Skeletal muscle cell (primary cell): Measurements from ENCODE around the gene ITPR2.
"Not testable (repeated sequence)": the region's sequence is repeated elsewhere in the genome, so short reads cannot be mapped to it uniquely, and the experiment has no call there.

Experiments
- DNase-seq: peaks from one replicate; pipeline ENCODE4 v3.0.0-alpha.2; 2010; ENCODE audit warnings: low read depth
- H3K4me3 ChIP-seq: 2 replicates; pipeline ENCODE4 v1.5.1; 2011; ENCODE audit warnings: low read depth, mild to moderate bottlenecking, control low read depth, low read length, moderate library complexity

Gene ITPR2

DNA sequence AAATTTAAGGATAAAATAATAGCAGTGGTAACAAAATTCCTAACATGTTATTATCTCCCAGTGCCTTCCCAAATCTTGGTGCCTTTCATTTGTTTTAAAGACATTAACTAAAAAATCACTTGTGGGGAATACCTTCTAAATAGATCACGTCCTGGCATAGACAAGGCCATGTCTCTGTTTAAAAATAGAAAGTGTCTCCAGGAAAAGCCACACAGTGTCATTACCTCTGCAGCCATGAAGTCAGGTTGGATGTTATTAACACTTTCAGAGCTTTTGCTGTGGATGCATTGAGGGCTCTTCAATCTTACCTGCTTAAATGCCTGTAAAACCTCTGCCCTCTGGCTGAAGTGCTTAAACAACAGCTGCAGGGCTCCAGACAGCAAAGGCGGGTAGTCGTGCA is 211.1 kb downstream of the ITPR2 start:
- H3K4me3 ChIP-seq, result no peak overlapping the region
- DNase-seq, result no peak

- H3K4me3 ChIP-seq, result no peak overlapping the region
- DNase-seq, result no peak
These were observed 212.1 kb downstream of the ITPR2 start for GRCh38 chr12:26620907-26621306.

DNA sequence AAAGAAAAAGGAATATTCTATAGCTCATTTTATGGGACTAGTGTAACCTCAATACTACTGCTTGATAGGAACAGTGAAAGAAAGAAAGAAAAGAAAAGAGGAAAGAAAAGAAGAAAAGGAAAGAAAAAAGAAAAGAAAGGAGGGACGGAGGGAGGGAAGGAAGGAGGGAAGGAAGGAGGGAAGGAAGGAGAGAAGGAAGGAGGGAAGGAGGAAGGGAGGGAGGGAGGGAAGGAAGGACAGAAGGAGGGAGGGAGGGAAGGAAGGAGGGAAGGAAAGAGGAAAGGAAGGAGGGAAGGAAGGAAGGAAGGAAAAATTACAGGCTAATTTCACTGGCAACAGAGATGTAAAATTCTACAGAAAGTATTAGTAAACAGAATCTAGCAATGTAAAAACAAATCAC is 215.5 kb downstream of the ITPR2 start:
- H3K4me3 ChIP-seq, result no peak overlapping the region
- no peak for DNase-seq

DNA sequence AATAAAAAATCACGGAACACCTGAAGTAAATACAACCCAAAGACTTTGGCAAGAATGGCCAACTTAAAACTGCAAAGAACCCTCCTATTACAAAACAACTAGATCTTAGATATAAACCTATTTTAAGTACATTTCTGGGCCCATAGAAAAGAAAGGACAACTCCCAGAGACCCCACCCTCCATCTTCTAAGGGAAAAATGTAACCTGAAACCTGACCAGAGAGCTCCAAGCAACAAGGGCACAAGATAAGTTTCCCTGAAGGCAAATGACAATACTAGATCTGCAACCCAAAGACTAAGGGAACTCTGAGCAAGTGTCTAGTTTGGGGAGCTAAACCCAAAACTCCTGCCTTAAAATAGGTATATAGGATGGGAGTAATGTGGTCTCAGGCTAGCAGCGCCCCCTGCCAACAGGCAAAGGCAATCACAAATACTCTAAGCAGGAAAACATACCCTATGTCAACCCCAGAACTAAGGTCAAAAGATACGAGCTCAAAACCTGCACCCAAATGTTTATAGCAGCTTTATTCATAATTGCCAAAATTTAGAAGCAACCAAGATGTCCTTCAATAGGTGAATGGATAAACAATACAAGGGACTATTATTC is 218.9 kb downstream of the ITPR2 start:
- H3K4me3 ChIP-seq, result no peak overlapping the region
- DNase-seq, result no peak

DNA sequence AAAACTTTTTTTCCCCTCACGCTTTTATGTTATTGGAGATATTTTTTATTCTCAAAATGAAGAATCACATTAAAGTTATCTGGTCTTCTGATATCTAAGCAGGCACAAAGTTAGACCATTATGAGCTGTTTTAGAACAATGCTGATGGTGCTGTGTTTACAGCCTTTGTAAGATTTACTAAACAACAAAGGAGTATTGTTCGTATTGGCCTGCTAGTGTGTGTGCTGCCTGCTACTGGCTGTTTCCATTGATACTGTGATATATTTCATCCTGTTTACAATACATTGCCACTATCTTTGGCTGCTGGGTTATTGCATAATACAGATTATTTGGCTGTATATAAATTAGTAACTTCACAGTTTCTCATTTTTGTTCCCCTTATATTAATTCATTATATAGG is 220.8 kb downstream of the ITPR2 start:
- no peak for DNase-seq
- H3K4me3 ChIP-seq, result no peak overlapping the region

DNA sequence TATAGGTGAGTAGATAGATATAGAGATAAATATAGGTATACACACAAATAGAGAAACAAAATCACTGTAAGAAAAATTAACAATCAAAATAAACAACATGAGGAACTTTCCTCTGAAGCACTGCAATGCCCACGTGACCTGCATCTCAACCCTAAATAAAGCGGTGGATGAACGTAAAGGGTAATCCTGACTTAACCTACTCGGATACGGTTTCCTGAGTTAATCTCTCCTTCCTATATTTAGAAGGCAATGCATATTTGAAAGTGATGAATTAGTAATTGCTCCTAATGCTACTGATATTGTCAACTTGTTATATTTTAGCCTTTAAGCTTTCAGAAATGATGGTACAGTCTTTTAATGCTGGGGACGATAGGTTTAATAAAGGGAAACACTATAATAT is 221.4 kb downstream of the ITPR2 start:
- no peak for DNase-seq
- H3K4me3 ChIP-seq, result no peak overlapping the region

DNA sequence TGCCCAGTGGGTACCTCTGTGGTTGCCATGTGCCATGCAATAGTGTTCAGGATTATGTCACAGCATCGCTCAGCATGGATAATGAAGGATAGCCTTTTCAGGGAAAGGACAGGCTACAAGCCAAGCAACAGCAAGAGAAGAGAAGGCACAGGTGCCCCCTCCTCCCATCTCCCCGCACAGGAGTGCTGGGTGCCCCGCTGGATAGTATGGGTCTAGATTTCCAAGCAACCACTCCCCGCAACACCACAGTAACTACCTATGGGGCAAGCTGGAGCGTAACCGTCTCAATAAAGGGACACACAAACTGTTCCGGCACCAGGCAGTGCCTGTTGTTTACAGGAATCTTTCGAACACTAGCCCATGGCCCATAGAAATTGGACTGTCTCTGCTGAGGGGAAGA is 222.2 kb downstream of the ITPR2 start:
- no peak for DNase-seq
- H3K4me3 ChIP-seq, result no peak overlapping the region

GRCh38 chr12:26609986-26610385 is 223.0 kb downstream of the ITPR2 start:
- DNase-seq, result no peak

GRCh38 chr12:26608706-26609105 is 224.3 kb downstream of the ITPR2 start:
- DNase-seq, result no peak
- H3K4me3 ChIP-seq, result no peak overlapping the region

More at GRCh38 chr12:26609986-26610385, 223.0 kb downstream of the ITPR2 start:
- no peak overlapping the region for H3K4me3 ChIP-seq

DNA sequence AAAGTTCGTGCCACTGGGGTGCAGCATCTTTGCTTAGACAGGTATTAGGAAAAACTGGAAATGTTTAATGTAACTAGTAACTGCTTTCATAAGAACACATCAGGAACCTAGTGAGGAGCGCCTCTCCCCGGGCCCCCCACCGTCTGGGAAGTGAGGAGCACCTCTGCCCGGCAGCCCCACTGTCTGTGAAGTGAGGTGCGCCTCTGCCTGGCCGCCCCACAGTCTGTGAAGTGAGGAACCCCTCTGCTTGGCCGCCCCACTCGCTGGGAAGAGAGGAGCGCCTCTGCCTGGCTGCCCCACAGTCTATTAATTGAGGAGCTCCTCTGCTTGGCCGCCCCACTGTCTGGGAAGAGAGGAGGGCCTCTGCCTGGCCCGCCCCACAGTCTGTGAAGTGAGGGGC is 224.7 kb downstream of the ITPR2 start:
- H3K4me3 ChIP-seq, result no peak overlapping the region
- DNase-seq, result no peak

- DNase-seq, result no peak
- H3K4me3 ChIP-seq, result no peak overlapping the region
These were observed 226.1 kb downstream of the ITPR2 start for GRCh38 chr12:26606911-26607310.

DNA sequence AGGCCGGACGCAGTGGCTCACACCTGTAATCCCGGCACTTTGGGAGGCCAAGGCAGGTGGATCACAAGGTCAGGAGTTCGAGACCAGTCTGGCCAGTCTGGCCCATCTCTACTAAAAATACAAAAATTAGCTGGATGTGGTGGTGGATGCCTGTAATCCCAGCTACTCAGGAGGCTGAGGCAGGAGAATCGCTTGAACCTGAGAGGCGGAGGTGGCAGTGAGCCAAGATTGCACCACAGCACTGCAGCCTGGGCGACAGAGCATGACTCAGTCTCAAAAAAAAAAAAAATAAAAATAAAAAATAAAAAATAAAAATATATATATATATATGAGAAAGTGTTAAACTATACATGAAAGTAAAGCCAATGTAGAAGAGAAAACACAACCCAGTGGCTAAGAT is 228.2 kb downstream of the ITPR2 start:
- H3K4me3 ChIP-seq, DNase-seq: not testable (repeated sequence)

- no peak for DNase-seq
- H3K4me3 ChIP-seq, result no peak overlapping the region
These were observed 233.8 kb downstream of the ITPR2 start for GRCh38 chr12:26599096-26599695.

GRCh38 chr12:26595806-26596205 is 237.2 kb downstream of the ITPR2 start:
- DNase-seq, result peak; percentile 8
- no peak overlapping the region for H3K4me3 ChIP-seq

DNA sequence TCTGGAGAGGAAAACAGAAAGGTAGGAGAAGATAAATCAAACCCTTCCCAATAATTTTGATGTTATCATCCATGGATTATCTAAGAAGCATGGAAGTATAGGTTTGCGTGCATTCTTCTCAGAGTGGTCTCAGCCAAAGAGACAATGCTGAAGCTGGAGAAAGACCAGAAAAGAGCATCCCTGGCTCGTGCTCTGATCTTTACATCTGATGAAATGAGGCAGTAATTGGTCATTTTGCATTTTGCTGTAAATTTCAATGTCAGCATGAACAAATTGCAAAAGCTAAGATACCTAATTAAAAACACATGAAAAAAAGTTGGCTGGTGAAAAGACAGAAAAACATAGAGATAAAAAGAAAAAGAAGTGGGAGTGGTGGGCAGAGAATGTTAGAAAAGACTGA is 252.4 kb downstream of the ITPR2 start:
- DNase-seq, result no peak
- no peak overlapping the region for H3K4me3 ChIP-seq

DNA sequence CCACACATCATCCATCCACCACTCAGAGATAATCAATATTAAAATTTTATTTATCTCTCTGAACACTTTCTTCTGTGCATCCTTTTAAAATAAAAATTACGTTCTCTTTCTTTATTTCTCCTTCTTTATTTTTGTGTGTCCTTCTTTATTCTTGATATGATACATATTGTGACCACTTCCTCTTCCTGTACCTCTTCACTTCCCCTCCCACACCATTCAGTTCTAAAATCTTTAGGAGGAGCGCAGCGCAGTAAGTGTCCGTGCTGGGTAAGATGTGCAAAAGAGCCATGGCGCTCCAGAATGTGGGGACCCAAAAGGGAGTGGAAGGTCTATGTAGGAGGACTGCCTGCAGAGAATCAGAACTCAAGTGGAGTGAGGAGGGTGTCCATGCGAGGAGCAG is 256.7 kb downstream of the ITPR2 start:
- no peak for DNase-seq
- H3K4me3 ChIP-seq, result no peak overlapping the region

GRCh38 chr12:26573225-26573909 is 259.6 kb downstream of the ITPR2 start:
- no peak for DNase-seq
- no peak overlapping the region for H3K4me3 ChIP-seq

DNA sequence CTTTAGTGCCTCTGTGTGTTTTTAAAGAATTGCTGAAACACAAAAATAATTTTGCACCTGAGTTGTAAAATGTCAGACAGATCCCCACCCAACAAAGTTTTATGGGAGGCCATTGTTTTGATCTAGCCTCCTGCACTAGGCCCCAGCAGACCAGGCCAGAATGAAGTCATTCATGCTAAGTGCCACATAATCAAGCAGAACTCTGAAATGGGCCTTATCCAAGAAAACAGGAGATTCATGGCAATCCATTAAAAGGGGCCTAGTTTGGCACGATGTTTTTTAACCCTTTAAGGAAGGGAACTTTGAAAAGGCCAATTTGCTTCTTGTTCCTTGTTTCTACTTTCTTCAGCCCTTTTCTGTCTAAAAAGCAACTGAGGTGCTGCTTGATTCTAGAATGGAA is 260.9 kb downstream of the ITPR2 start:
- DNase-seq, result no peak
- H3K4me3 ChIP-seq, result no peak overlapping the region

- no peak for DNase-seq
- no peak overlapping the region for H3K4me3 ChIP-seq
These were observed 261.4 kb downstream of the ITPR2 start for GRCh38 chr12:26571560-26571959.

DNA sequence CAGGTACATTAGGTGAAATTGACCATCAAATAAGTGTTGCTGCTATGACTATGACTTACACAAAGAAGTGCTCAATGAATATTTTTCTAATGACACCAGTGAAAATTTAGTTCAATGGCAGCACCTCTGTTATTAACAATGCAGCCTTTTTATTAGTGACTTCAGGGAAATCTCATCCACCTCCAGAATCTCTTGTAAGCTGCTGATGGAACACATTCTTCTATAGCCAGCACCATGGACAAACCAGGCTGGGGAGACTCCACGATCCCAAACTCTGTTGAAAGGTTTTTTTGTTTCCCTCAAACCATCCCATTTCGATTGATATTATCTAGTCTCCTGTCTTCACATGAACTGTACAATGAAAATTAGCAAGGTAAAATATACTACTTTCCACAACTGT is 265.9 kb downstream of the ITPR2 start:
- H3K4me3 ChIP-seq, result no peak overlapping the region
- DNase-seq, result no peak

DNA sequence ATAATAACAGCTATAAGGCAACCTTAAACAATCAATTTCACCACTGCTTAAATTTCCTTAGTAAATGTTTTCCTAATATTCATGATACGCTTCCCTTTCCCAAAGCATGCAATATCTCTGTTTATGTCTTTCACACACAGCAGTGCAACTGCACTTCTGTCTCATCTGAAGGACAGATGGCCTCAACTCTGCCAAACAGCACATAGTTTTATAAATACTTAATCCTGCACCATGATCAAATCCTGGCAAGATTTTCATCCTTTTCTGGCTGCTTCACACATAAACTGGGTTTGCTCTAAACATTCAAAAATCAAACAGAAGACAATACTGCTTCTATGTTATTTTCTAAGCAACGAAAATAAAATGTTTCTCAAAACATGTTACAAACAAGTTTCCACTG is 266.3 kb downstream of the ITPR2 start:
- H3K4me3 ChIP-seq, result no peak overlapping the region
- no peak for DNase-seq
